CD4-positive, alpha-beta memory T cell (primary cell): ENCODE measurements around the gene HSD3B7. TPM values are rescaled to one million over a fixed set of nuclear protein-coding genes. Genes with fewer than 3 reads are reported as not detected.

Experiments
- CTCF ChIA-PET: fragments of 350-600 bp; sonication (Branson Sonifier 250); formaldehyde crosslinking; loops from one replicate; lab custom pipeline; 2021; ENCODE audit warnings: inconsistent platforms; ENCODE audit not compliant: partially characterized antibody; lab: Charles Lee
- POLR2A ChIA-PET: fragments of 350-600 bp; sonication (Branson Sonifier 250); formaldehyde crosslinking; loops from one replicate; lab custom pipeline; 2021; ENCODE audit not compliant: partially characterized antibody; lab: Charles Lee
- DNase-seq, 5 donors: peaks; one replicate each; pipeline versions ENCODE4 v3.0.0 to v3.0.0-alpha.2; 2020 to 2022; ENCODE audit warnings: mixed read lengths in 1 of 5
- H3K27ac ChIP-seq: one replicate; pipeline ENCODE4 v1.7.0; 2013; ENCODE audit warnings: low read depth, low read length
- H3K27me3 ChIP-seq: 2 replicates; pipeline ENCODE4 v1.7.0; 2013; ENCODE audit warnings: mild to moderate bottlenecking, low read length, moderate library complexity; ENCODE audit not compliant: insufficient read depth
- H3K36me3 ChIP-seq: 2 replicates; pipeline ENCODE4 v1.7.0; 2013; ENCODE audit warnings: mild to moderate bottlenecking, low read length, moderate library complexity; ENCODE audit not compliant: insufficient read depth
- H3K4me1 ChIP-seq: 2 replicates; pipeline ENCODE4 v1.7.0; 2013; ENCODE audit warnings: mild to moderate bottlenecking, low read length, moderate library complexity; ENCODE audit not compliant: insufficient read depth
- H3K4me3 ChIP-seq, 2 donors: one replicate each; pipeline ENCODE4 v1.7.0; 2013; ENCODE audit warnings: low read length in 2 of 2, mild to moderate bottlenecking in 1 of 2
- H3K9me3 ChIP-seq, 2 donors: one replicate each; pipeline ENCODE4 v1.7.0; 2013; ENCODE audit warnings: low read length in 2 of 2, control low read depth in 1 of 2; ENCODE audit not compliant: control insufficient read depth in 1 of 2
- H3K27ac Mint-ChIP-seq, 7 donors: one replicate each; pipeline ENCODE4 v1.8.0; 2020 to 2021; ENCODE audit warnings: mixed read lengths in 7 of 7, mild to moderate bottlenecking in 6 of 7, inconsistent platforms in 3 of 7, moderate library complexity in 3 of 7
- H3K27me3 Mint-ChIP-seq, 2 donors: one replicate each; pipeline ENCODE4 v1.8.0; 2020 to 2021; ENCODE audit warnings: mixed read lengths in 2 of 2
- H3K36me3 Mint-ChIP-seq, 2 donors: one replicate each; pipeline ENCODE4 v1.8.0; 2020 to 2021; ENCODE audit warnings: mixed read lengths in 2 of 2, inconsistent platforms in 1 of 2, mild to moderate bottlenecking in 1 of 2
- H3K4me1 Mint-ChIP-seq, 4 donors: one replicate each; pipeline ENCODE4 v1.8.0; 2020 to 2021; ENCODE audit warnings: mixed read lengths in 4 of 4, mild to moderate bottlenecking in 1 of 4
- H3K4me3 Mint-ChIP-seq, 8 donors: one replicate each; pipeline ENCODE4 v1.8.0; 2020 to 2021; ENCODE audit warnings: mixed read lengths in 8 of 8, mild to moderate bottlenecking in 7 of 8, moderate library complexity in 6 of 8, inconsistent platforms in 3 of 8
- H3K9me3 Mint-ChIP-seq, 8 donors: one replicate each; pipeline ENCODE4 v1.8.0; 2020 to 2021; ENCODE audit warnings: mixed read lengths in 8 of 8, mild to moderate bottlenecking in 5 of 8, inconsistent platforms in 3 of 8, moderate library complexity in 1 of 8
- intact Hi-C: fragments of 100-400 bp; cut with micrococcal nuclease; formaldehyde crosslinking; loops from one replicate; pipeline ENCODE4 v1.15.1; 2023
- polyA plus RNA-seq, 2 donors: library from polyadenylated mRNA; unstranded; fragments of 300-500 nt; fragmentation: Illumina TruSeq; gene quantifications; one replicate each; pipeline ENCODE4 v1.2.3, GENCODE V29; 2021
- total RNA-seq, 2 experiments: library from RNA; stranded (reverse); gene quantifications; one replicate each; pipeline ENCODE4 v1.2.3, GENCODE V29; 2021

Gene HSD3B7
- total and polyA plus RNA-seq, 4 experiments from 2014 or later = 0.08 to 4.3 (median 2.4) TPM

- peaks cover 0 to 3% of the 10 kb centered on the region in 2 donors for H3K27me3 Mint-ChIP-seq
- DNase-seq = no peak
- ChIA-PET POLR2A (no interaction called here), CTCF (interaction anchor here (1.1 to 1.2 kb wide), 2 partner anchors 19 to 20 kb away, joined by 3 read pairs; partner anchors contain the start of gene HSD3B7)
- H3K9me3 ChIP-seq = no peaks in the 10 kb centered on the region
- no peak overlapping the region for H3K4me3 ChIP-seq
- H3K36me3 Mint-ChIP-seq = no peaks in the 10 kb centered on the region
- no peak overlapping the region for H3K4me3 Mint-ChIP-seq
- no peak overlapping the region for H3K27ac Mint-ChIP-seq
- no peaks in the 10 kb centered on the region for H3K4me1 ChIP-seq
- no peaks in the 10 kb centered on the region for H3K27me3 ChIP-seq
- H3K36me3 ChIP-seq = no peaks in the 10 kb centered on the region
- intact Hi-C loops = no loop called here
- H3K27ac ChIP-seq = no peak overlapping the region
- H3K4me1 Mint-ChIP-seq = peaks cover 0 to 3% (median 1%) of the 10 kb centered on the region in 4 donors
- H3K9me3 Mint-ChIP-seq = no peaks in the 10 kb centered on the region
These were observed 19.7 kb downstream of the HSD3B7 start for GRCh38 chr16:31004658-31005057.

DNA sequence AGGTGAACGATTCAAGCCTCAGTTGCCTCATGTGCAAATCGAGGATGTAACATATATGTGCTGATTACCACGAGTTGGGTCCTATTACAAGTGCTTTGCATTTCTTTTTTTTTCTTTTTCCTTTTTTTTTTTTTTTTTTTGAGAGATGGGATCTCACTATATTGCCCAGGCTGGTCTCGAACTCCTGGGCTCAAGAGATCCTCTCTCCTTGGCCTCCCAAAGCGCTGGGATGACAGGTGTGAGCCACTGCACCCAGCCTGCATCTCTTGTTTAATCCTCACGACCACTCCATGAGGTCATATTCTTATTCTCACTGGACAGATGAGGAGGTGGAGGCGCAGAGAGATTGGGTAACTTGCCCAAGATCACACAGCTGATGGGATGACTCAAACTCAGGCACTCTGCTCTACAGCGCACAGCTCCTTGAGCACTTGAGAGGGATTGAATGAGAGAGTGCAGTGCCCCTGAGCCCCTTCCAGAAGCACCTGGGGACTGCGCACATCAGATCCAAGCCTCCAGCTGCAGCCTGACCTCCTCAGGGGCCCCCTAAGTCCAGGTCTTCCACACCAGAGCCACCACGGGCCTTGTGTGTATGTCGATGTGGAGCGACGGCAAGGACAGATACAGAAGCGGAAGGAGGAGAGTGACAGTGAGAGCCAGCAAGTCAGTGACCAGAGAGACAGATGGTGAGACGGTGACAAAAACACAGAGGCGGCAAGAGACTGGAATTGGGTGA lies 20.5 kb downstream of the HSD3B7 start:
- intact Hi-C loops = no loop called here
- CTCF ChIA-PET = no interaction called here
- Histone ChIP-seq H3K27me3 (no peaks in the 10 kb centered on the region), H3K4me3 (no peak overlapping the region), H3K36me3 (no peaks in the 10 kb centered on the region), H3K27ac (no peak overlapping the region), H3K4me1 (no peaks in the 10 kb centered on the region), H3K9me3 (no peaks in the 10 kb centered on the region)
- Mint-ChIP-seq H3K9me3 (no peaks in the 10 kb centered on the region), H3K4me3 (no peak overlapping the region), H3K27me3 (peaks cover 0 to 3% of the 10 kb centered on the region in 2 donors), H3K27ac (peak overlapping the region in 1 of 7 donors; percentile 83), H3K4me1 (peaks cover 0 to 6% (median 6%) of the 10 kb centered on the region in 4 donors), H3K36me3 (no peaks in the 10 kb centered on the region)
- no peak for DNase-seq
- POLR2A ChIA-PET = no interaction called here

- H3K4me3 Mint-ChIP-seq = no peak overlapping the region
- no peaks in the 10 kb centered on the region for H3K9me3 ChIP-seq
- H3K27ac ChIP-seq = no peak overlapping the region
- peaks cover 4% of the 10 kb centered on the region for H3K4me1 ChIP-seq
- intact Hi-C loops = no loop called here
- H3K9me3 Mint-ChIP-seq = no peaks in the 10 kb centered on the region
- H3K4me1 Mint-ChIP-seq = peaks cover 0 to 9% (median 6%) of the 10 kb centered on the region in 4 donors
- peaks cover 0 to 4% of the 10 kb centered on the region in 2 donors for H3K27me3 Mint-ChIP-seq
- H3K36me3 ChIP-seq = no peaks in the 10 kb centered on the region
- H3K4me3 ChIP-seq = no peak overlapping the region
- peaks cover 3% of the 10 kb centered on the region for H3K27me3 ChIP-seq
- peak overlapping the region in 2 of 7 donors; percentile 19 to 83 for H3K27ac Mint-ChIP-seq
- no peaks in the 10 kb centered on the region for H3K36me3 Mint-ChIP-seq
- POLR2A ChIA-PET = no interaction called here
- DNase-seq = no peak
- CTCF ChIA-PET = no interaction called here
These were observed 21.0 kb downstream of the HSD3B7 start for GRCh38 chr16:31006086-31006385.

DNA sequence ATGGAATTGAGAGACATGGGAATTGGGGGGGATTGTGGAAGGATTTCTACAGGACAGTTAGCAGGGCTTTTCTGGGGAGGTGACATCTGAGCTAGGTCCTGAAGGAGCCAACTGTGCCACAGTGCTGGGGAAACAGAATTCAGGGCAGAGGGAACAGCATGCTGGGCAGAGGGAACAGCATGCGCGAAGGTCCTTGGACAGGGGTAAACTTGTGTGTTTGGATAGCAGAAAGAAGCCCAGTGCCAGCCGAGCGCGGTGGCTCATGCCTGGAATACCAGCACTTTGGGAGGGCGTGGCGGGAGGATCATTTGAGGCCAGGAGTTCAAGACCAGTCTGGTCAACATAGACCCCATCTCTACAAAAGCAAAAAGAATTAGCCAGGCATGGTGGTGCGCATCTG lies 21.6 kb downstream of the HSD3B7 start:
- H3K36me3 Mint-ChIP-seq = no peaks in the 10 kb centered on the region
- peaks cover 7% of the 10 kb centered on the region for H3K4me1 ChIP-seq
- no peaks in the 10 kb centered on the region for H3K9me3 Mint-ChIP-seq
- H3K27me3 Mint-ChIP-seq = peaks cover 0 to 9% of the 10 kb centered on the region in 2 donors
- no peak overlapping the region for H3K4me3 Mint-ChIP-seq
- H3K9me3 ChIP-seq = no peaks in the 10 kb centered on the region
- peaks cover 4% of the 10 kb centered on the region for H3K27me3 ChIP-seq
- intact Hi-C loops = no loop called here
- CTCF ChIA-PET = no interaction called here
- no peak overlapping the region for H3K27ac Mint-ChIP-seq
- H3K4me3 ChIP-seq = no peak overlapping the region
- no peak overlapping the region for H3K27ac ChIP-seq
- DNase-seq = no peak
- POLR2A ChIA-PET = no interaction called here
- no peaks in the 10 kb centered on the region for H3K36me3 ChIP-seq
- H3K4me1 Mint-ChIP-seq = peaks cover 0 to 15% (median 11%) of the 10 kb centered on the region in 4 donors

DNA sequence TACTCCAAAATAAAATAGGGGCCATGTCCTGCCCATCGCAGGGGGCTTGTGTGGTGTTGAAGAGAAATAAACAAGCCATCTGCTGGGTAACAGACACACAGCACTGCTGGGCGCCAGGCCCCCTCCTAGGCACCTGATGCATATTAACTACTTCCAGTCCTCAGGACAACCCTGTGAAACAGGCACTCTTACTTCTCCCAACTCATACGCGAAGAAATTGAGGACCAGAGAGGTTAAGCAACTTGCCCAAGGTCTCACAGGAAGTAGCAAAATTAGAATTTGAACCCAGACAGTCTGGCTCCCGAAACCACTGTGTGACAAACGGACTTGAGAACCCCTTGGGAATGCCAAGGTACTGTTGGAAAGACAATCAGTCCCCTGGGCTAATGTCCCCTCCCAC lies 22.7 kb downstream of the HSD3B7 start:
- CTCF ChIA-PET = no interaction called here
- Mint-ChIP-seq H3K9me3 (no peaks in the 10 kb centered on the region), H3K4me3 (no peak overlapping the region), H3K27ac (peak overlapping the region in 1 of 7 donors; percentile 81), H3K36me3 (no peaks in the 10 kb centered on the region), H3K27me3 (peaks cover 5 to 17% of the 10 kb centered on the region in 2 donors), H3K4me1 (peaks cover 2 to 21% (median 15%) of the 10 kb centered on the region in 4 donors)
- Histone ChIP-seq H3K27me3 (peaks cover 4% of the 10 kb centered on the region), H3K27ac (no peak overlapping the region), H3K4me1 (peaks cover 7% of the 10 kb centered on the region), H3K9me3 (no peaks in the 10 kb centered on the region), H3K36me3 (no peaks in the 10 kb centered on the region), H3K4me3 (no peak overlapping the region)
- intact Hi-C loops = no loop called here
- DNase-seq = no peak
- POLR2A ChIA-PET = interaction anchor here (0.6 kb wide), 1 partner anchor 150 kb away, joined by 3 read pairs; no protein-coding TSS in a partner anchor

GRCh38 chr16:31008149-31008548 lies 23.1 kb downstream of the HSD3B7 start:
- POLR2A ChIA-PET = no interaction called here
- H3K4me3 Mint-ChIP-seq = no peak overlapping the region
- CTCF ChIA-PET = no interaction called here
- Histone ChIP-seq H3K9me3 (no peaks in the 10 kb centered on the region), H3K4me3 (no peak overlapping the region), H3K27me3 (peaks cover 4% of the 10 kb centered on the region), H3K36me3 (no peaks in the 10 kb centered on the region), H3K27ac (no peak overlapping the region), H3K4me1 (peaks cover 7% of the 10 kb centered on the region)
- H3K27me3 Mint-ChIP-seq = peaks cover 5 to 17% of the 10 kb centered on the region in 2 donors
- no peaks in the 10 kb centered on the region for H3K36me3 Mint-ChIP-seq
- H3K27ac Mint-ChIP-seq = no peak overlapping the region
- H3K9me3 Mint-ChIP-seq = no peaks in the 10 kb centered on the region
- H3K4me1 Mint-ChIP-seq = peaks cover 2 to 21% (median 15%) of the 10 kb centered on the region in 4 donors
- DNase-seq = no peak
- intact Hi-C loops = no loop called here

- Mint-ChIP-seq H3K4me3 (peak overlapping the region in 1 of 8 donors; percentile 27), H3K9me3 (no peaks in the 10 kb centered on the region), H3K36me3 (no peaks in the 10 kb centered on the region), H3K4me1 (peaks cover 2 to 24% (median 15%) of the 10 kb centered on the region in 4 donors), H3K27ac (no peak overlapping the region), H3K27me3 (peaks cover 8 to 21% of the 10 kb centered on the region in 2 donors)
- POLR2A ChIA-PET = no interaction called here
- Histone ChIP-seq H3K36me3 (no peaks in the 10 kb centered on the region), H3K4me3 (no peak overlapping the region), H3K27ac (no peak overlapping the region), H3K9me3 (no peaks in the 10 kb centered on the region), H3K27me3 (peaks cover 4% of the 10 kb centered on the region), H3K4me1 (peaks cover 7% of the 10 kb centered on the region)
- CTCF ChIA-PET = interaction anchor here (0.7 kb wide), 1 partner anchor 133 kb away, joined by 3 read pairs; no protein-coding TSS in a partner anchor
- no peak for DNase-seq
- intact Hi-C loops = no loop called here
These were observed 23.5 kb downstream of the HSD3B7 start for GRCh38 chr16:31008551-31008950.
